H9 (cell line): ENCODE measurements around the gene HGS. TPM values are rescaled to one million over a fixed set of nuclear protein-coding genes. Genes with fewer than 3 reads are reported as not detected.

ENCODE experiments used
- DNase-seq: peaks from one replicate; pipeline ENCODE4 v3.0.0-alpha.2; 2017
- H2AFZ ChIP-seq: one replicate; pipeline ENCODE4 v1.6.1; 2013; ENCODE audit warnings: mild to moderate bottlenecking, low read length, control low read depth, moderate library complexity
- H2AK5ac ChIP-seq: 2 replicates; pipeline ENCODE4 v1.6.1; 2013; ENCODE audit warnings: low read length, control low read depth, mixed read lengths; ENCODE audit not compliant: insufficient read length
- H2BK120ac ChIP-seq: one replicate; pipeline ENCODE4 v1.6.1; 2013; ENCODE audit warnings: low read depth, mild to moderate bottlenecking, low read length, control low read depth, inconsistent platforms; ENCODE audit not compliant: poor library complexity, severe bottlenecking
- H2BK12ac ChIP-seq: 2 replicates; pipeline ENCODE4 v1.6.1; 2013; ENCODE audit warnings: low read length, control low read depth, mixed read lengths, low read depth; ENCODE audit not compliant: insufficient read length
- H2BK15ac ChIP-seq: 2 replicates; pipeline ENCODE4 v1.6.1; 2013; ENCODE audit warnings: low read depth, low read length, control low read depth
- H2BK20ac ChIP-seq: one replicate; pipeline ENCODE4 v1.6.1; 2013; ENCODE audit warnings: low read depth, mild to moderate bottlenecking, low read length, control low read depth, inconsistent platforms; ENCODE audit not compliant: poor library complexity, severe bottlenecking
- H2BK5ac ChIP-seq: 2 replicates; pipeline ENCODE4 v1.6.1; 2013; ENCODE audit warnings: low read length, control low read depth, mixed read lengths; ENCODE audit not compliant: insufficient read length
- H3K14ac ChIP-seq: 2 replicates; pipeline ENCODE4 v1.6.1; 2013; ENCODE audit warnings: low read length, control low read depth; ENCODE audit not compliant: insufficient read depth
- H3K18ac ChIP-seq: 2 replicates; pipeline ENCODE4 v1.6.1; 2013; ENCODE audit warnings: low read depth, mild to moderate bottlenecking, mixed read lengths, low read length, control low read depth; ENCODE audit not compliant: insufficient read length
- H3K23ac ChIP-seq: 2 replicates; pipeline ENCODE4 v1.6.1; 2013; ENCODE audit warnings: low read length, control low read depth, mixed read lengths, low read depth; ENCODE audit not compliant: insufficient read length
- H3K23me2 ChIP-seq: 2 replicates; pipeline ENCODE4 v1.6.1; 2013; ENCODE audit warnings: low read depth, mild to moderate bottlenecking, mixed read lengths, low read length, control low read depth; ENCODE audit not compliant: insufficient read length, poor library complexity, severe bottlenecking
- H3K27ac ChIP-seq: 2 replicates; pipeline ENCODE4 v1.5.1; 2013; ENCODE audit warnings: low read length, control low read depth, mixed read lengths, low read depth; ENCODE audit not compliant: insufficient read length
- H3K27me3 ChIP-seq: 2 replicates; pipeline ENCODE4 v1.6.1; 2013; ENCODE audit warnings: low read length, control low read depth, inconsistent platforms; ENCODE audit not compliant: insufficient read depth
- H3K4ac ChIP-seq: 2 replicates; pipeline ENCODE4 v1.6.1; 2013; ENCODE audit warnings: low read depth, mild to moderate bottlenecking, control low read depth, inconsistent platforms, low read length, moderate library complexity
- H3K4me1 ChIP-seq: 2 replicates; pipeline ENCODE4 v1.6.1; 2013; ENCODE audit warnings: low read length, control low read depth, inconsistent platforms; ENCODE audit not compliant: insufficient read depth
- H3K4me2 ChIP-seq: 2 replicates; pipeline ENCODE4 v1.6.1; 2013; ENCODE audit warnings: low read length, control low read depth, mixed read lengths; ENCODE audit not compliant: insufficient read length, insufficient read depth
- H3K56ac ChIP-seq: 2 replicates; pipeline ENCODE4 v1.6.1; 2013; ENCODE audit warnings: low read depth, mild to moderate bottlenecking, mixed read lengths, low read length, control low read depth; ENCODE audit not compliant: insufficient read length
- H3K79me1 ChIP-seq: 2 replicates; pipeline ENCODE4 v1.6.1; 2013; ENCODE audit warnings: low read depth, mild to moderate bottlenecking, moderate library complexity, low read length, control low read depth, inconsistent platforms; ENCODE audit not compliant: insufficient read depth, poor library complexity, severe bottlenecking
- H3K79me2 ChIP-seq: 2 replicates; pipeline ENCODE4 v1.6.1; 2013; ENCODE audit warnings: low read length, control low read depth, inconsistent platforms; ENCODE audit not compliant: insufficient read depth
- H3K9ac ChIP-seq: 2 replicates; pipeline ENCODE4 v1.6.1; 2013; ENCODE audit warnings: low read length, control low read depth, mixed read lengths; ENCODE audit not compliant: insufficient read length; ENCODE audit errors: extremely low read depth
- H3K9me3 ChIP-seq: one replicate; pipeline ENCODE4 v1.6.1; 2013; ENCODE audit warnings: low read depth, low read length, inconsistent platforms; ENCODE audit not compliant: control insufficient read depth
- H3T11ph ChIP-seq: one replicate; pipeline ENCODE4 v1.6.1; 2013; ENCODE audit warnings: mild to moderate bottlenecking, low read length, control low read depth, inconsistent platforms
- H4K20me1 ChIP-seq: one replicate; pipeline ENCODE4 v1.6.1; 2013; ENCODE audit not compliant: control insufficient read depth, insufficient read length, insufficient read depth
- H4K5ac ChIP-seq: 2 replicates; pipeline ENCODE4 v1.6.1; 2013; ENCODE audit warnings: low read depth, mild to moderate bottlenecking, mixed read lengths, low read length, control low read depth; ENCODE audit not compliant: insufficient read length
- H4K8ac ChIP-seq: replicated peaks from 2 replicates; pipeline ENCODE4 v1.6.1; 2013; ENCODE audit warnings: low read length, control low read depth, mixed read lengths, low read depth; ENCODE audit not compliant: insufficient read length
- H4K91ac ChIP-seq: 2 replicates; pipeline ENCODE4 v1.6.1; 2013; ENCODE audit warnings: low read depth, mild to moderate bottlenecking, moderate library complexity, mixed read lengths, low read length, control low read depth; ENCODE audit not compliant: insufficient read length
- H3K27ac Mint-ChIP-seq, 3 experiments: 2 replicates in 2 of 3; 3 replicates in 1 of 3; pipeline ENCODE4 v1.8.0; 2020 to 2021; ENCODE audit warnings: mixed read lengths in 3 of 3, mild to moderate bottlenecking in 1 of 3, moderate library complexity in 1 of 3
- H3K27me3 Mint-ChIP-seq: 2 replicates; pipeline ENCODE4 v1.8.0; 2021; ENCODE audit warnings: low read depth, mild to moderate bottlenecking, moderate library complexity, mixed read lengths
- H3K36me3 Mint-ChIP-seq, 3 experiments: 2 replicates in 2 of 3; 3 replicates in 1 of 3; pipeline ENCODE4 v1.8.0; 2020 to 2021; ENCODE audit warnings: low read depth in 3 of 3, mixed read lengths in 3 of 3; ENCODE audit not compliant: insufficient read depth in 1 of 3
- H3K4me1 Mint-ChIP-seq, 2 experiments: 2 replicates each; pipeline ENCODE4 v1.8.0; 2020; ENCODE audit warnings: mixed read lengths in 2 of 2
- H3K4me3 Mint-ChIP-seq, 2 experiments: 2 replicates in 1 of 2; 3 replicates in 1 of 2; pipeline ENCODE4 v1.8.0; 2020 to 2021; ENCODE audit warnings: mild to moderate bottlenecking in 2 of 2, mixed read lengths in 2 of 2, moderate library complexity in 1 of 2
- H3K9me3 Mint-ChIP-seq, 2 experiments: 2 replicates in 1 of 2; 3 replicates in 1 of 2; pipeline ENCODE4 v1.8.0; 2020; ENCODE audit warnings: mild to moderate bottlenecking in 2 of 2, mixed read lengths in 2 of 2, moderate library complexity in 1 of 2
- WGBS: extraction: QIAGEN DNeasy Blood & Tissue Kit; methylation state at CpG from one replicate; pipeline ENCODE4 v1.1.7; 2013; ENCODE audit warnings: missing lambda C conversion rate, low lambda C conversion rate, mixed read lengths; ENCODE audit not compliant: insufficient read length; ENCODE audit errors: extremely low coverage; 5-methylcytosine and 5-hydroxymethylcytosine counted together
- total RNA-seq: library from RNA; stranded (reverse); gene quantifications from 2 replicates; pipeline ENCODE4 v1.2.1, GENCODE V29; 2021
- TF ChIP-seq, protein P1 (sequence below): fragments of 200-600 bp; sonication (generic); conservative IDR thresholded peaks from 3 replicates; pipeline ENCODE4 v1.8.0; 2021; ENCODE audit warnings: antibody characterized with exemption, mild to moderate bottlenecking

HGS gene
- total RNA-seq, 1 experiment from 2014 or later = 106 TPM

DNA sequence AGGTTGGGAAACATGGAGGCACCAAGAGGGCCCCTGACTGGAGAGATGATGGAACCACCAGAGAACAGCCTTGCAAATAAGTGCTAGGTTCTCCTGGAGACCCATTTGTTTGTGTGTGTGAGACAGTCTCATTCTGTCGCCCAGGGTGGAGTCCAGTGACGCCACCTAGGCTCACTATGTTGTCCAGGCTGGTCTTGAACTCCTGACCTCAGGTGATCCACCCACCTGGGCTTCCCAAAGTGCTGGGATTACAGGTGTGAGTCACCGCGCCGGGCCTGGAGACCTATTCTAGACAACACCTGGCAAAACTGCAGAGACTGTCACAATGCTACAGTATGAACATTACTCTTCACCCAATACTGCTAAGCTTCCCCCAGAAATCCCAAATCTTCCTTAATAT lies 48.4 kb upstream of the HGS start:
- H4K8ac ChIP-seq = no peak overlapping the region
- H2BK15ac ChIP-seq = no peak overlapping the region
- no peak overlapping the region for H2BK5ac ChIP-seq
- H4K91ac ChIP-seq = no peak overlapping the region
- Mint-ChIP-seq H3K27ac (0 out of 7 replicates have a peak overlapping the region, but pooled peaks of 1 of the 3 experiments have one; percentile 34), H3K9me3 (0 out of 5 replicates have a peak, but pooled peaks cover 0 to 2% of the 10 kb centered on the region in 2 experiments), H3K4me3 (peak overlapping the region; percentile 90 to 98), H3K4me1 (peaks cover 14% of the 10 kb centered on the region in 2 experiments), H3K27me3 (no peaks in the 10 kb centered on the region), H3K36me3 (peaks cover 11 to 15% (median 12%) of the 10 kb centered on the region in 3 experiments; a peak in 5 of 7 replicates)
- no peak overlapping the region for H4K5ac ChIP-seq
- no peaks in the 10 kb centered on the region for H4K20me1 ChIP-seq
- no peak overlapping the region for H3K23ac ChIP-seq
- H3K9me3 ChIP-seq = no peaks in the 10 kb centered on the region
- no peak overlapping the region for H3T11ph ChIP-seq
- H2AK5ac ChIP-seq = no peak overlapping the region
- no peak overlapping the region for H3K4me2 ChIP-seq
- no peak overlapping the region for H3K9ac ChIP-seq
- no peak overlapping the region for H3K56ac ChIP-seq
- WGBS = no CpG with 5 or more reads among the region's 5 CpGs
- H3K18ac ChIP-seq = no peak overlapping the region
- no peaks in the 10 kb centered on the region for H3K27me3 ChIP-seq
- no peak overlapping the region for H2AFZ ChIP-seq
- H2BK120ac ChIP-seq = no peak overlapping the region
- H3K23me2 ChIP-seq = peaks cover 8% of the 10 kb centered on the region
- peaks cover 20% of the 10 kb centered on the region; the same call in 1 of the 2 replicates for H3K79me2 ChIP-seq
- H3K79me1 ChIP-seq = peaks cover 11% of the 10 kb centered on the region
- no peak overlapping the region for H3K14ac ChIP-seq
- no peak for DNase-seq
- no peak overlapping the region for H3K4ac ChIP-seq
- TF ChIP-seq, protein P1, sequence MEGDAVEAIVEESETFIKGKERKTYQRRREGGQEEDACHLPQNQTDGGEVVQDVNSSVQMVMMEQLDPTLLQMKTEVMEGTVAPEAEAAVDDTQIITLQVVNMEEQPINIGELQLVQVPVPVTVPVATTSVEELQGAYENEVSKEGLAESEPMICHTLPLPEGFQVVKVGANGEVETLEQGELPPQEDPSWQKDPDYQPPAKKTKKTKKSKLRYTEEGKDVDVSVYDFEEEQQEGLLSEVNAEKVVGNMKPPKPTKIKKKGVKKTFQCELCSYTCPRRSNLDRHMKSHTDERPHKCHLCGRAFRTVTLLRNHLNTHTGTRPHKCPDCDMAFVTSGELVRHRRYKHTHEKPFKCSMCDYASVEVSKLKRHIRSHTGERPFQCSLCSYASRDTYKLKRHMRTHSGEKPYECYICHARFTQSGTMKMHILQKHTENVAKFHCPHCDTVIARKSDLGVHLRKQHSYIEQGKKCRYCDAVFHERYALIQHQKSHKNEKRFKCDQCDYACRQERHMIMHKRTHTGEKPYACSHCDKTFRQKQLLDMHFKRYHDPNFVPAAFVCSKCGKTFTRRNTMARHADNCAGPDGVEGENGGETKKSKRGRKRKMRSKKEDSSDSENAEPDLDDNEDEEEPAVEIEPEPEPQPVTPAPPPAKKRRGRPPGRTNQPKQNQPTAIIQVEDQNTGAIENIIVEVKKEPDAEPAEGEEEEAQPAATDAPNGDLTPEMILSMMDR = no peak
- no peak overlapping the region for H2BK12ac ChIP-seq
- no peak overlapping the region for H2BK20ac ChIP-seq
- no peaks in the 10 kb centered on the region for H3K4me1 ChIP-seq
- no peak overlapping the region for H3K27ac ChIP-seq
